ENCODE results near the gene GRIP1.

The GRIP1 gene

DNA sequence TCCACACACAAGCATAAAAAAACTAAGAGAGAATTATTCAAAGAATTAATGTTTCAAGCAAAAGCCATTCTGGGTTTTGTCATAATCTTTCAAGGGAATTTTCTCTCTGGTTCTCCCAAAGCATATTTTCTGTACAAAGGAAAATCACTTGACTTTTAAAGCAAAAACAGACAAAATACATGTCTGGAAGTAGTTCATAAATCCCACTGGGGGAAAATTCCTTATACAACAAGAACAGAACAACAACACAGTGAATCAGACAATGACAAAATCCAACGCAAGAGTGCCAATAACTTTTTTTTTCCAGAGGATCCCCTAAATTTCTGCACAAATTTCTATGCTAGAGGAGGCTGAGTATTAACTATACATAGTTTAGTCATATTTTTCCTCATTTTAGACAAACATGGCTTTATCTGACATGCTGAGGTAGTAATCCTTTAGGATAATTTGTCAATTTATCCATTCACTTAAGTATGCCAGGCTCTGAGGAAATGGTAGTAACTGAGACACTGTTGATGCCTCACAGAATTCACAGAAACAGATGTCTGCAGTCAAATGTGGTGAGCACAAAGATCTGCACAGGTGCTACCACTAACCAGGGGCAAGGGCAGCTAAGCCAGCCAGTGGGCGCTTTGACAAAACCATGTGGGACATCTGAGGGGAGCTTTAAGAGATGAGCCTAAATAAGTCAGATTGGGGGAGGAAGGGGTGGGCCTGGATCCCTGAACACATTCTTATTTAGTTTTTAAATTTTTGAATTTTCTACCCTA, 38.0 kb downstream of the GRIP1 start:
- H3F3A ChIP-seq (ENCODE audit: insufficient read depth) = no peaks in the 10 kb centered on the region
- no peaks in the 10 kb centered on the region for H3K9me3 ChIP-seq (ENCODE audit: insufficient read depth, low read length)
- H3K4me2 ChIP-seq (ENCODE audit: low read depth, low read length, poor library complexity, severe bottlenecking) = no peak overlapping the region
- TF ChIP-seq, protein P1, sequence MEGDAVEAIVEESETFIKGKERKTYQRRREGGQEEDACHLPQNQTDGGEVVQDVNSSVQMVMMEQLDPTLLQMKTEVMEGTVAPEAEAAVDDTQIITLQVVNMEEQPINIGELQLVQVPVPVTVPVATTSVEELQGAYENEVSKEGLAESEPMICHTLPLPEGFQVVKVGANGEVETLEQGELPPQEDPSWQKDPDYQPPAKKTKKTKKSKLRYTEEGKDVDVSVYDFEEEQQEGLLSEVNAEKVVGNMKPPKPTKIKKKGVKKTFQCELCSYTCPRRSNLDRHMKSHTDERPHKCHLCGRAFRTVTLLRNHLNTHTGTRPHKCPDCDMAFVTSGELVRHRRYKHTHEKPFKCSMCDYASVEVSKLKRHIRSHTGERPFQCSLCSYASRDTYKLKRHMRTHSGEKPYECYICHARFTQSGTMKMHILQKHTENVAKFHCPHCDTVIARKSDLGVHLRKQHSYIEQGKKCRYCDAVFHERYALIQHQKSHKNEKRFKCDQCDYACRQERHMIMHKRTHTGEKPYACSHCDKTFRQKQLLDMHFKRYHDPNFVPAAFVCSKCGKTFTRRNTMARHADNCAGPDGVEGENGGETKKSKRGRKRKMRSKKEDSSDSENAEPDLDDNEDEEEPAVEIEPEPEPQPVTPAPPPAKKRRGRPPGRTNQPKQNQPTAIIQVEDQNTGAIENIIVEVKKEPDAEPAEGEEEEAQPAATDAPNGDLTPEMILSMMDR (IDR thresholded peaks at IDR 0.05; ENCODE audit: insufficient read depth, low read length, poor library complexity, severe bottlenecking) = no peak
- TF ChIP-seq EZH2phosphoT487 (conservative IDR thresholded peaks at IDR 0.05; ENCODE audit: low read length) = no peak
- H2AFZ ChIP-seq (ENCODE audit: low read depth, low read length, severe bottlenecking) = no peak overlapping the region
- no peaks in the 10 kb centered on the region for H3K36me3 ChIP-seq (ENCODE audit: low read length)
- no peaks in the 10 kb centered on the region for H4K20me1 ChIP-seq (ENCODE audit: low read depth, low read length)
- no peak overlapping the region for H3K9ac ChIP-seq (ENCODE audit: low read length)
- H3K79me2 ChIP-seq (ENCODE audit: insufficient read depth, low read length) = no peaks in the 10 kb centered on the region
- no peaks in the 10 kb centered on the region for H3K9me2 ChIP-seq (replicated peaks; ENCODE audit: insufficient read depth, low read length)
- no peak overlapping the region for H3K27ac ChIP-seq (ENCODE audit: low read depth, low read length)
- H3K4me3 ChIP-seq (ENCODE audit: insufficient read depth, low read length, poor library complexity, severe bottlenecking) = no peak overlapping the region
- H3K27me3 ChIP-seq (ENCODE audit: low read length) = no peaks in the 10 kb centered on the region

DNA sequence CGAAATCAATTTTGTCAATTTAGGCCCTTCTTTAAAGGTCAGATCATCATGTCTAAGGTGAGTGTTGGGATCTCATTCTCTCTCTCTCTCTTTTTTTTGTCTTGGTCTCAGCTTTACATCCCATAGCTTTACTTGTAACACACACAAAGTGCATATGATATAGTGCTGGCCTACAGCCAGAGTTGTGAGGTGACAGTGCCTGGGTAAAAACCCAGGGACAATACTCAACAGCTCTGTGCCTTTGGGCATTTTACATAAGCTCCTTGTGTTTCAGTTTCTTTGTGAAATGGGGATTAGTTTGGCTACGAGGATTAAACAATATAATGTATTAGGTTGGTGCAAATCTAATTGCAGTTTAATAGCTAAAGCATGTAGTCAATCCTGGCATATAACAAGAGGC, 40.2 kb downstream of the GRIP1 start:
- H4K20me1 ChIP-seq (ENCODE audit: low read depth, low read length) = no peaks in the 10 kb centered on the region
- no peaks in the 10 kb centered on the region for H3K79me2 ChIP-seq (ENCODE audit: insufficient read depth, low read length)
- no peaks in the 10 kb centered on the region for H3K9me2 ChIP-seq (replicated peaks; ENCODE audit: insufficient read depth, low read length)
- H3K27me3 ChIP-seq (ENCODE audit: low read length) = no peaks in the 10 kb centered on the region
- H3K9ac ChIP-seq (ENCODE audit: low read length) = no peak overlapping the region
- no peak overlapping the region for H3K4me3 ChIP-seq (ENCODE audit: insufficient read depth, low read length, poor library complexity, severe bottlenecking)
- H3K9me3 ChIP-seq (ENCODE audit: insufficient read depth, low read length) = no peaks in the 10 kb centered on the region
- H3K4me2 ChIP-seq (ENCODE audit: low read depth, low read length, poor library complexity, severe bottlenecking) = no peak overlapping the region
- TF ChIP-seq, protein P1 (IDR thresholded peaks at IDR 0.05; ENCODE audit: insufficient read depth, low read length, poor library complexity, severe bottlenecking) = no peak
- no peak for TF ChIP-seq EZH2phosphoT487 (conservative IDR thresholded peaks at IDR 0.05; ENCODE audit: low read length)
- H3K36me3 ChIP-seq (ENCODE audit: low read length) = no peaks in the 10 kb centered on the region
- H2AFZ ChIP-seq (ENCODE audit: low read depth, low read length, severe bottlenecking) = no peak overlapping the region
- H3K27ac ChIP-seq (ENCODE audit: low read depth, low read length) = no peak overlapping the region
- H3F3A ChIP-seq (ENCODE audit: insufficient read depth) = no peaks in the 10 kb centered on the region

DNA sequence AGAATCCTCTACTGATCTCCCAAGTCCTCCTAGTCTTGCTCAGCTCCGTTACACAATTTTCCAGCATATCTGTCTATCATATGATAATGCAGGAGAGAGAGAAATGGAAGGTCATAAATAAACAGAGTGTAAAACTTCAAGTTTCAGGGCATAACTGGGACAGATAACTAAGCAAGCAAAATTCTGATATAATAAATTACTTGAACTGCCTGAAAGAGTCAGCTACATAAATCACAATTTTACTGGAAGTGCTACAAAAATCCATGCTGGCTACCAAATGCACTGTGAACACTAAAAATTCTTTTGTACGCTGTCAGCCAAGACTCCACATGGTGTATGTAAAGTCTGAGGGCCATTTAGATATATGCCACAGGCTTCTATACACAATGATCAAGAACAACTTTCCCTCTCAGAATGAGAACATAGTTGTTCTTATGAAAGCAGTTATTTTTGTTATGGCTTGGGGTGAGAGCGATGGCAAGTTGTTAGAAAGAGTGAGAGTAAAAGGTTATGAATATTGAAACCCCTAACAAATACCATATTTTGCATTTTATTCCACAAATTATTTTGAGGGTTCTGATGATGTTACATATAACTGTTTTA, 41.1 kb downstream of the GRIP1 start:
- H3K4me2 ChIP-seq (ENCODE audit: low read depth, low read length, poor library complexity, severe bottlenecking) = no peak overlapping the region
- H3K79me2 ChIP-seq (ENCODE audit: insufficient read depth, low read length) = no peaks in the 10 kb centered on the region
- no peaks in the 10 kb centered on the region for H3K27me3 ChIP-seq (ENCODE audit: low read length)
- H3K9me2 ChIP-seq (replicated peaks; ENCODE audit: insufficient read depth, low read length) = no peaks in the 10 kb centered on the region
- no peak for TF ChIP-seq EZH2phosphoT487 (conservative IDR thresholded peaks at IDR 0.05; ENCODE audit: low read length)
- TF ChIP-seq, protein P1 (IDR thresholded peaks at IDR 0.05; ENCODE audit: insufficient read depth, low read length, poor library complexity, severe bottlenecking) = no peak
- H2AFZ ChIP-seq (ENCODE audit: low read depth, low read length, severe bottlenecking) = no peak overlapping the region
- no peaks in the 10 kb centered on the region for H3K36me3 ChIP-seq (ENCODE audit: low read length)
- H3K27ac ChIP-seq (ENCODE audit: low read depth, low read length) = no peak overlapping the region
- no peak overlapping the region for H3K4me3 ChIP-seq (ENCODE audit: insufficient read depth, low read length, poor library complexity, severe bottlenecking)
- H3F3A ChIP-seq (ENCODE audit: insufficient read depth) = no peaks in the 10 kb centered on the region
- H3K9me3 ChIP-seq (ENCODE audit: insufficient read depth, low read length) = no peaks in the 10 kb centered on the region
- H4K20me1 ChIP-seq (ENCODE audit: low read depth, low read length) = no peaks in the 10 kb centered on the region
- no peak overlapping the region for H3K9ac ChIP-seq (ENCODE audit: low read length)

All from SU-DHL-6 (cell line).